GM21576 (cell line): Measurements from ENCODE around the gene CRISP2.

Experiments used
- ATAC-seq: cut with Tn5 transposase; IDR thresholded peaks from one replicate; pipeline ENCODE4 v1.9.1; 2021; ENCODE audit warnings: mild to moderate bottlenecking, moderate library complexity; ENCODE audit not compliant: unreplicated experiment

Gene CRISP2

DNA sequence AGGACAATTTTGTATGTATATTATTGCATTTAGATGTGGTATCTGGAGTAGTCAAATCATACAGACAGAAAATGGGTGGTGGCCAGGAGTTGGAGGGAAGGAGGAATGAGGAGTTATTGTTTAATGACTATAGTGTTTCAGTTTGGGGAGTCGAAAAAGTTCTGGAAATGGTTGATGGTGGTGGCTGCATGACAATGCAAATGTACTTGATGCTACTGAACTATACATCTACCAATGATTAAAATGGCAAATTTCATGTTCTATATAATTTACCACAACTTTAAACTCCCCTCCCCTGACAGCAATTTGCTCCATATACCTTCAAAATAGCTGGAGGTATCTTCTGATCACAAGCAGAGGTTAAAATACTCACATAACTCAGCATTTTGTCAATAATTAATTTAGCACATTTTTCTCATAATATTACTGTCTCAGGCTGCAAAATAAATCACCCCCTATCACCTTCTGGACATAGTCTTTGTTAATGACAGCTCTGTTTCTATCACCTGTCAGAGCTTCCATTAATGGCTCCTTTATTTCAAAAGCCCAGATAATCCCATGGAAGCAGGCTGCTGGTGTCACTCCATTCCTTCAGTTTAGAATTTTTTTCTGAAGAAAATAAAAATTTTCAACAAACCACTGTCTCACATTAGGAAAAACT is 51.0 kb downstream of the CRISP2 start:
- ATAC-seq = no peak

DNA sequence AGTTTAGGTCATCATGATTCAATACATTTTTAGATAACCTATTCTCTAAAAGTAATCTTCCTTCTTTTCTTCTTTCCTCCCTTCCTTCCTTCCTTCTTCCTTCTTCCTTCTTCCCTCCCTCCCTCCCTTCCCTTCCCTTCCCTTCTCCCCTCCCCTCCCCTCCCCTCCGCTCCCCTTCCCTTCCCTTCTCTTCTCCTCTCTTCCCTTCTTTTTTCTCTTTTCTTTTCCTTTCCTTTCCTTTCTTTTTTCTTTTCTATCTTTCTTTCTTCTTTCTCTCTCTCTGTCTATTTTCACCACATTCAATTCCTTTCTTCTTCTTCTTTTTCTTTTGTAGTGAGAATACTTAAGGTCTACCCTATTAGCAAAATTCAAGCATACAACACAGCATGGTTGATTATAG is 59.4 kb downstream of the CRISP2 start:
- ATAC-seq = no peak

DNA sequence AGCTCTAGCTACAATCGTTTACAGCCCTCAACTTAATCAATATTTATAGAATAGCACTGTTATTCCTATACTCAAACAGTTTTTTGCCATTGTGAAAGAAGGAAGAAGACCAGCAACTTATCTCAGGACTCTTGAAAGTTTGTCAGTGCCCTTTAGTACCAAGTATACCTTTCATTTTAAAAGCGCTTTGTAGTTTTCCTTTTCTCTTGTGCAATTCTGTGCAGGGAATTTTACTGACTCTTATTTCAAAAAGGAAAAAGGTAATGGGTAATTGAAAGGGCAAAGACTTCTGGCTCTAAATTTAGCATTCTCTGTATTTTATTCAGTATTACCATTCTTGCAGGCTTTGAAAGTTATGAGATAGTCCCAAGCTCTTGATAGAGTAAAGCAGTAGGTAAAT is 59.9 kb downstream of the CRISP2 start:
- ATAC-seq = no peak

DNA sequence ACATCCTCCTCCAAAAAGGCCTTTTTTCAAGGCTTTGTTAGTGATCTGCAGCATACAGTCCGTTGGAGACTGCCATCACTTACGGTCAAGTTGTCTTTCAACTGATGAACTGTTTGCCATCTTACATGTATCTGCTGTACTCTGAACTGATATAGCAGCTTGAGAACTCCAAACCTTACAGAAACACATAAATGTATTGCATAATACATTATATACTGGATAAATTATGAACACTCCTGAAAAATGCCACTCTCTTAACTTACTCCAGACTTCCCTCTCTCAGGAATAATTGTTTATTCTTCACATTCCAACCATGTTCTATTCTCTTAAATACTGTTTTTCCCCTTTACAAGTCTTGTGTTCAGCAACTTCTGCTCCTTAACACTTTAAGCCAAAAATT is 62.1 kb downstream of the CRISP2 start:
- no peak for ATAC-seq

DNA sequence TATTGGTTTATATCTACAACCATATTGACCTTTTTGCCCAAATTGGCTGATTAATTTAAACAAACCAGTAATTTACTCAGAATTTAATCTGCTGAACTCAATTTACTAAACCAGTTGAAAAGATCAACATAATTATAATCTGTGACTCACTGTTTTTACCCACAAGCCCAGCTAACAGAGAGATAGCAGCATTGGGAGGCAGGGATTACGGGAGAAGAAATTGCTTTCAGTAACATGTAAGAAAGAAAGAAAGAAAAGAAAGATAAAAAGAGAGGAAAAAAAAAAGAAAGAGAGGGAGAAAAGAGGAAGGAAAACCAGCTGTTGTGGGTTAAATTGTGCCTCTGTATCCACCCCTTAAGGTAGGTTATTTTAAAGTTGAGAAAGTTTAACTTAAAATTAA is 63.4 kb downstream of the CRISP2 start:
- ATAC-seq = no peak

DNA sequence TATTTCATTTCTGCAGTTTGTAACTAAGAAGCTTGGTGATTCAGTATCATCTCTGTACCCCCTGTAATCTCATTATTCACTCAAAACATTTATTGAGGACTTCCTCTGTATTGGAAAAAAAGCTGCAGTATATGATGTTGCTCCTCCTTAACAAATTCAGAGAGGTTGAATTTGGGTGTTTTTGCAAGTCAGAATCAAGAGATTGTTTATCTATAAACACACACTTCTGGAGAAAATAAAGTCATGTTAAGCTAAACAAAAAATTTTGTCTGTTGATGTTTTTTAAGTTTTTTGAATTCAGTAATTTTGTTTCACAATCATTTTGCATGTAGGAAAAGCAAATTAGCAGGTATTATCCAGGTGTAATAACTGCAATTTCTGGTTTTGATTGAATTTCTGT is 65.3 kb downstream of the CRISP2 start:
- ATAC-seq = no peak

DNA sequence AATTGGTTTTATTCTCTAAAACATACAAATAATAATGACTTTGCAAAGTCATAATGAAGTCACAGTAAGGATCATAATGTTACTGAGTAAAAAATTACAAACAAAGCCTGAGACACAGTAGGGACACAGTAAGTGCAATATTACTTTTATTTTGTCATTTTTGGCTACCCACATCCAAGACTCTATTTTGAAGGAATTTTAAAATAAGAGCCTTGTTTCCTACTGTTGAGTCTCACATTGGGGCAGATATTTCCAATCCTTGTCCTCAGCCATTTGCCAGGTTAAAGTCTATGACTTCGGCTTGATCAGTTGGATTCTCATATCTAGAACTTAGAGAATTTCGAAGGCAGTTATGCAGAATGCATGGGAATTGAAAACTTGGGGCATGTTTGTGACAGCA is 65.9 kb downstream of the CRISP2 start:
- no peak for ATAC-seq

DNA sequence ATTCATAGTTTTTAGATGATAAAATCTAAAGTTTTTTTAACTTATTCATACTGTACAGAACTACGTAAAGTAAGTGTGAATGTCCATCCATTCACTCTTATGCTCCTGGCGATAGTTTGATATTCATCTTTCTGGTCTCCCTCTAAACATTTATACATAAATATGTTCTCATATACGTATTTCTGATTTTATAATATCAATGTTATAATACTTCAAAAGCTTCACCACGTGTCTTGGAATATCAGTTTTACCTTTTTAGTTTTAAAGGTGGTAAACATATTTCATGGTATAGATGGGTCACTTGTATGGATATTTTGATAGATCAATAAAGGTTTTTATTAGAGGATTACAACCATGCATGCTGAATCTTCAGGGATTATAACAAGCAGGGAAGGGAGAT is 66.4 kb downstream of the CRISP2 start:
- ATAC-seq = no peak

DNA sequence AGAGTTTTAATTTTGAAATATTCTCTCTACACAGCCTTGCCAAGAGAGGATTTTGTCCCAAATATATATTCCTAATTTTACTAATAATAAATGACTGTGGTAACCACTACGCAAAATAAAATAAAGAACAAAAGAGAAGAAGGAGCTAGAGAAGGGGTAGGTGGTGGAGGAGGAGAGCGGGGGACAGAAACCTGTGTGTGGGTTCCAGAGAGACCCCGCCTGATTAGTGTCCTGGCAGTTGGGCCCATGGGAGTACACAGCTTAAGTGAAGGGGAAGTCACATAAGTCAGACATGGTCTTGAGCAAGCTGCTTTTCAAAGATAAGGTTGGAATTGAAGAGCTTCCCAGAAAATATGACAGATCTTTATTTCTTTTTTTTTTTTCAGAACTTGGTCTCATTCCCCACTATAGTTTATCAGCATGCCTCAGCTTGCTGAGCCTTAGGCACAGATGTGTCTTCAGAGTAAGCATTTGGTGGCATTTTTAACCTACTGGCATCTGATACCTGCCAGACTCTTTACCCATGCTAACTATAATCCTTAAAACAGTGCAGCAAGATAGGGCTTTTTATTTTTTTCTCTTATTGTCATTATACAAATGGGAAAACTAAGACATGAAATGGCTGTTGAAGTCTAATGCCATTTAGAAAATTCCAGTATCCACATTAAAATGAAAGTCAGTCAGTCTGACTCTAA is 67.1 kb downstream of the CRISP2 start:
- ATAC-seq = no peak

DNA sequence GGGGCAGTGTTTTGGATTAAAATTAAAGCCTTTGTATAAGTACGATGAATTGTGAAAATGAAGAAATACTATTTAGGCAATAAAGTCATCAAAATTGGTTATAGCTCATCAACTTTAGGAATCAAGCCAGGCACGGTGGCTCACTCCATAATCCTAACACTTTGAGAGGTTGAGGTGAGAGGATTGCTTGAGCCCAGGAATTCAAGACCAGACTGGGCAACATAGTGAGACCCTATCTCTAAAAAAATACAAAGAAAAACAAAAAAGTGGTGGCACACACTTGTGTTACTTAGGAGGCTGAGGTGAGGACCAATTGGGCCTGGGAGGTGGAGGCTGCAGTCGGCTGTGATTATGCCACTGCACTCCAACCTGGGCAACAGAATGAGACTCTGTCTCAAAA is 68.2 kb downstream of the CRISP2 start:
- no peak for ATAC-seq
